Esophagus squamous epithelium (tissue), 5 donors: ENCODE results near the gene CASP3. TPM values are rescaled to one million over a fixed set of nuclear protein-coding genes. Genes with fewer than 3 reads are reported as not detected.
"Not testable (repeated sequence)": the region's sequence is repeated elsewhere in the genome, so short reads cannot be mapped to it uniquely, and the experiment has no call there.

Experiments
- DNase-seq: peaks from one replicate; lab custom pipeline; 2025; lab: John Stamatoyannopoulos, UW
- H3K27ac ChIP-seq, 4 donors: fragments of 200-600 bp; sonication (generic); one replicate each; pipeline ENCODE4 v1.5.1; 2016 to 2019; ENCODE audit warnings: mild to moderate bottlenecking in 1 of 4
- H3K27me3 ChIP-seq, 4 donors: fragments of 200-600 bp; sonication (generic); 1 replicate in 3 of 4; 2 replicates in 1 of 4; pipeline versions ENCODE4 v1.5.1 to v1.6.0; 2017 to 2021; ENCODE audit warnings: antibody characterized with exemption in 1 of 4
- H3K36me3 ChIP-seq, 3 donors: fragments of 200-600 bp; sonication (generic); one replicate each; pipeline ENCODE4 v1.5.1; 2016 to 2019
- H3K4me1 ChIP-seq, 3 donors: fragments of 200-600 bp; sonication (generic); one replicate each; pipeline ENCODE4 v1.5.1; 2017 to 2019
- H3K4me3 ChIP-seq, 4 donors: fragments of 200-600 bp; sonication (generic); 1 replicate in 3 of 4; 2 replicates in 1 of 4; pipeline ENCODE4 v1.5.1; 2016 to 2019; ENCODE audit warnings: mild to moderate bottlenecking in 2 of 4, moderate library complexity in 1 of 4
- H3K9me3 ChIP-seq, 3 donors: fragments of 200-600 bp; sonication (generic); one replicate each; pipeline ENCODE4 v1.5.1; 2016 to 2019
- CTCF ChIP-seq, 6 experiments: fragments of 450-650 bp in 4 of 6; fragments of 200-600 bp in 2 of 6; sonication (generic) in 2 of 6; IDR thresholded peaks; one replicate each; pipeline ENCODE4 v1.5.1; 2016 to 2019; ENCODE audit warnings: antibody characterized with exemption in 6 of 6, mild to moderate bottlenecking in 4 of 6, moderate library complexity in 4 of 6
- POLR2A ChIP-seq, 4 donors: fragments of 450-650 bp; IDR thresholded peaks; one replicate each; pipeline ENCODE4 v1.6.1; 2017; ENCODE audit warnings: antibody characterized with exemption in 4 of 4, mild to moderate bottlenecking in 4 of 4, moderate library complexity in 3 of 4
- WGBS, 2 donors: methylation state at CpG; one replicate each; pipeline ENCODE4 v1.1.5; 2018; 5-methylcytosine and 5-hydroxymethylcytosine counted together
- intact Hi-C: fragments of 100-400 bp; cut with DNase I; formaldehyde crosslinking; loops from one replicate; pipeline ENCODE4 v1.15.0; 2022
- total RNA-seq, 4 donors: library from RNA; depleted of rRNA; stranded (reverse); fragments of >200 nt; gene quantifications; one replicate each; pipeline ENCODE4 v1.1.0, GENCODE V29; 2016
- donor health status: DM: yes; HTN: yes; CAD: no.

CASP3 gene
- total RNA-seq, 4 donors from 2014 or later: 22.9 to 48.0 (median 28.5) TPM

DNA sequence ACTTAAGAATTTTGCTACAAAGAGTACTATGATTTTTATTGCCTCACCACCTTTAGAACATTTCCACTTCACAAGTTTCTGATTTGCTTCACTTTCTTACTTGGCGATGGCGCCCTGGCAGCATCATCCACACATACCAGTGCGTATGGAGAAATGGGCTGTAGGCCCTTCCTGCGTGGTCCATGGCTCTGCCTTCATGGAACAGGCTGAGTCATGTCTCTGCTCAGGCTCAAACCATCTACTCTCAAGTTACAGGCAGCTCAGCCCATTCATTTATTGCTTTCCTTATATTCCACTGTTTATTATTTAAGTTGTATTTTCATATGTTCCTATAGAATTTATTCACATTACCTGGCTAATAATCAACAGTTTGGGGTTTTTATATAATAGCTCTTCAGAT, 21.1 kb downstream of the CASP3 start:
- no peak overlapping the region for H3K27ac ChIP-seq
- no peak for TF ChIP-seq POLR2A (IDR thresholded peaks at IDR 0.05)
- no peak for TF ChIP-seq CTCF (IDR thresholded peaks at IDR 0.05)
- H3K4me1 ChIP-seq: no peaks in the 10 kb centered on the region
- DNase-seq: no peak
- intact Hi-C loops: no loop called here
- WGBS, 2 donors: 87 to 88% methylated on average over 4 of the region's 4 CpGs
- H3K36me3 ChIP-seq: peaks cover 6 to 78% (median 21%) of the 10 kb centered on the region in 3 donors
- no peak overlapping the region for H3K4me3 ChIP-seq
- no peaks in the 10 kb centered on the region for H3K9me3 ChIP-seq
- no peaks in the 10 kb centered on the region for H3K27me3 ChIP-seq

GRCh38 chr4:184625783-184626596, 23.3 kb downstream of the CASP3 start:
- H3K36me3 ChIP-seq: peaks cover 6 to 57% (median 19%) of the 10 kb centered on the region in 3 donors
- DNase-seq, H3K27ac ChIP-seq, H3K9me3 ChIP-seq, H3K4me3 ChIP-seq, H3K4me1 ChIP-seq, H3K27me3 ChIP-seq, intact Hi-C loops: not testable (repeated sequence)
- WGBS, 2 donors: 82 to 88% methylated on average over 10 to 11 of the region's 11 CpGs

- no peaks in the 10 kb centered on the region for H3K9me3 ChIP-seq
- 90 to 96% methylated on average over 7 of the region's 7 CpGs for WGBS, 2 donors
- H3K4me1 ChIP-seq: no peaks in the 10 kb centered on the region
- no peak overlapping the region for H3K27ac ChIP-seq
- H3K36me3 ChIP-seq: peaks cover under 1 to 47% (median 12%) of the 10 kb centered on the region in 3 donors
- no peaks in the 10 kb centered on the region for H3K27me3 ChIP-seq
- H3K4me3 ChIP-seq: no peak overlapping the region
- TF ChIP-seq CTCF (IDR thresholded peaks at IDR 0.05) (no peak), POLR2A (IDR thresholded peaks at IDR 0.05) (no peak)
- DNase-seq: no peak
- intact Hi-C loops: no loop called here
These were observed 24.2 kb downstream of the CASP3 start for GRCh38 chr4:184624972-184625554.

DNA sequence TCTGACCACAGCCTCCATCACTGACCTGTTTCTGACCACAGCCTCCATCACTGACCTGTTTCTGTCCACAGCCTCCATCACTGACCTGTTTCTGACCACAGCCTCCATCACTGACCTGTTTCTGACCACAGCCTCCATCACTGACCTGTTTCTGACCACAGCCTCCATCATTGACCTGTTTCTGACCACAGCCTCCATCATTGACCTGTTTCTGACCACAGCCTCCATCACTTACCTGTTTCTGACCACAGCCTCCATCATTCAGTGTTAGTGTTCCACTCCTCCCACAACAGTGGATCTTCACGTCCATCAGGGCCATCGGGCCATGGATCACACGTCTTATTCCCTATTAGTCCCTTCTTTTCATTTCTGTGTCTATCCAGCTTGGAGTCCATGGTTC, 24.7 kb downstream of the CASP3 start:
- H3K4me3 ChIP-seq, H3K4me1 ChIP-seq, H3K27ac ChIP-seq, DNase-seq, H3K9me3 ChIP-seq, H3K27me3 ChIP-seq, intact Hi-C loops: not testable (repeated sequence)
- WGBS, 2 donors: 94 to 96% methylated on average over 3 of the region's 3 CpGs
- peaks cover 0 to 42% (median 8%) of the 10 kb centered on the region in 3 donors for H3K36me3 ChIP-seq

- intact Hi-C loops: no loop called here
- WGBS, 2 donors: 63 to 79% methylated on average over 3 of the region's 3 CpGs
- peaks cover 0 to 8% (median 0%) of the 10 kb centered on the region in 3 donors for H3K4me1 ChIP-seq
These were observed 27.7 kb downstream of the CASP3 start for GRCh38 chr4:184621518-184621917.

More at GRCh38 chr4:184621518-184621917, 27.7 kb downstream of the CASP3 start:
- no peak overlapping the region for H3K4me3 ChIP-seq
- H3K27ac ChIP-seq: no peak overlapping the region
- no peak for DNase-seq
- no peaks in the 10 kb centered on the region for H3K27me3 ChIP-seq
- TF ChIP-seq POLR2A (IDR thresholded peaks at IDR 0.05) (no peak), CTCF (IDR thresholded peaks at IDR 0.05) (no peak)
- peaks cover 0 to 12% (median 0%) of the 10 kb centered on the region in 3 donors for H3K36me3 ChIP-seq
- H3K9me3 ChIP-seq: no peaks in the 10 kb centered on the region
